ENCODE data around the gene GABBR2.
"Not testable (repeated sequence)": the region's sequence is repeated elsewhere in the genome, so short reads cannot be mapped to it uniquely, and the experiment has no call there.

GABBR2 gene

DNA sequence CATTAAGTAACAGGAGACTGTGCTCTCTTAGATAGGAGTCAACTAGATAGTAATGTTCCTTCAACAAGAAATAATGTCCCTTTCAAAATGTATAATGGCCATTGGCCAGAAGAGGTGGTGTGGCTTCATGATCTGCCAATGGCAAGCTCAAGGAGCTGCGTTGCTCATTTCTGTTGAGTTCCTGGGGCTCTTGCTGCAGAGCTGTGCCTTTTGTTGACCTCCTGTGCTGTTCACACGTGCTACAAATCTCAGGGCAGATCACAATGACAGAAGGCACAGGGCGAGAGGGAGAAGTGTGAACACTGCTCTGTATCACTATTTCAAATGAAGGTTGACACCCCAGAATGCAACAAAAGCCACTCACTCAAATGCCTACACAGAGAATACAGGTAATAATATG lies 437.3 kb downstream of the GABBR2 start:
- no peak for DNase-seq

DNA sequence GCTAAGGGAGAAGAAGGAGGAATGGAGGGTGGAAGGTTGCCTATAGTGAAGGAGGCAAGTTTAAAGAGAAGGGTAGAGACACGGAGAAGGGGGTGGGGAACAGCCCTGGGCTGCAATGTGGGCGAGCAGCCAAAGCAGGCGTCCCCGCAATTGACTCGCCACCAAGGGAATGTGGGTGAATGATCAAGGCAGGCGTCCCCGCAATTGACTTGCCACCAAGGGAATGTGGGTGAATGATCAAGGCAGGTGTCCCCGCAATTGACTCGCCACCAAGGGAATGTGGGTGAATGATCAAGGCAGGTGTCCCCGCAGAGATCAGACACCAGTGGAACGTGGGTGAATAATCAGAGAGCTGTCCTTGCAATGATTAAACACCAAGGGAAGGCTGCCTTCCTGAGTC lies 438.5 kb downstream of the GABBR2 start:
- DNase-seq: not testable (repeated sequence)

DNA sequence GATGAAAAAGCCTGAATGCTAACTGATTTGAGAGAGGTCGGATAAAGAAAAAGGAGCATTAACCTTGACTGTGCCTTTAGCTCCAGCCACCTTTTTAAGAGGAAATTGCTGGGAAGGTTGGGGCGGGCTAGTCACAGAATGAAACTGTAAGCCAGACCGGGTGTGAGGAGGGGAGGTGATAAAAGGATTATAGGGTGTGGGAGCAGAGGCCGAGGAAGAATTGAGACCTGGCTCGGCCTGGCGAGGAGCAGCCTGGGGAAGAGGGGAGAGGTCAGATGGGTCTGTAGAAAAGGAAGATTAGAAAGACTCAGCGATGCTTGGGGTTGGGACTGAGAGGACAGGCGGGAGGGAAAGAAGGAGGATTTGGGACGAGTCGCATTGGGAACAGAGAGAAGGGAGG lies 439.1 kb downstream of the GABBR2 start:
- DNase-seq: not testable (repeated sequence)

DNA sequence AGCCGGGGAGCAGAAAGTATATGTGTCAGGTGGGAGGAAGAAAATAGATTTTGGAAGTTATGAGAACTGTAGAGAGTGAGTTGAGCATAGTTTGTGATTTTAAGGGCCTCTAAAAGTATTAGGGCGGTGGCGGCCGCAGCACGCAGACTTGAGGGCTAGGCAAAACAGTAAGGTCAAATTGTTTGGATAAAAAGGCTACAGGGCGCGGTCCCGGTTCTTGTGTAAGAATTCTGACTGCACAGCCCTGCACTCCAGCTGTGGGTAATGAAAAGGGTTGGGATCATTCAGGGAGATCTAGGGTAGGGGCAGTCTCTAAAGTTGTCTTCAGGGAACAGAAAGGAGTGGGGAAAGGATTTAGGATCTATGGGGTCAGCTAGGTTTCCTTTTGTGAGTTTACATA lies 441.2 kb downstream of the GABBR2 start:
- DNase-seq: not testable (repeated sequence)

DNA sequence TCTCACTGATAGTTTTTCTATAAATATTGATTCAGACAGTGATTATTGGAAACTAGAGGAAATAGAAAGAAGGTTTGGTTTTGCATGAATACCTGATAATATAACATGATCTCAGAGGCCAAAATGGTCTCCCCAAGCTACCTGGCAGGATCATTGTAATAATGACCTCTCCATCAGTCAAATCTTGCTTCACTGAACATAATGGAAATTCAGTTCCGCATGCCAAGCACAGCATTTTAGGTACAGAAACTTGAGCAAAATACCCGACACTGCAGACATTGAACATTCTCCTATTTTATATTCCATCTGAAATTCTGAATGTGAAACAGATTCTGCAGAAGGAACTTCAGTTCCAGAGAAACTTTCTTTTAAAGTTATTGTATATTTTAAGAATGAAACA lies 444.2 kb downstream of the GABBR2 start:
- no peak for DNase-seq

DNA sequence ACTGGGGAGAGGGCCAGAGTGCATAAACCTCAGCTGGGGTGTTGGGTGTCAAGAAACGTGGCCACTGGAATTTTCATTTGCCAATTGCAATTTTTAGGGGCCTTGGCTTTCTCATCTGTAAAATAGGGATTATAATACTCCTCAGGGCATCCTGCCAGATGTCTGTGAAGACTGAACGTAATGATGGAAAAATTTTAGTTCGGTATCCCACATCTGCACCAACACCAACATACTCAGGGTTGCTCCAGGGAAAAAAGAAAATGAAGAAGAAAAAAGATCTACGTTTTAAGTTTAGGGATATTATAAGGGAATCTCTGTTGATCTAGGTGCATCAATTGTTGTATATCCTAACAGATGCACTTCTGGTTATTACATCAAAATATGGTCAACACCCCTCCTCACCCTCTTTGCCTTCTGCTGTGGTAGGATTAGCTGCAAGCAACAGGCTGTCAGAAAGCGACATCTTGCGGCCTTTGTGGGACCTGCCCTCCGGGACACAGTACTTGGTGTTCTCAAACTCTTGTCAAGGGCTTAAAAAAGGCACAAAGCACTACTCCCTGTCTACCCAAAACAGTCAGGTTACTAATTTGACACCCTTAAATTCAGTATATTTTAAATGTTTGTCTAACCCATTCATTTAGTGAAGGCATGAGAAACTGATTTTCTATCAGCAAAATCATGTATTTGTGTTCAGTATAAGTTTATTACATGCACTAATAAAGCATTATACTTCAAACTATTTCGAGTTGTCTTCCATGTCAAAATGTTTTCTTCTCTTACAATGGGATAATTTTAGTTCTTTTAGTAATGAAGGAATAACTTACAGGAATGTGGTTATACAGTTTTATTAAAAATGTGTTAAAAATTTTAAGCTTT lies 445.0 kb downstream of the GABBR2 start:
- DNase-seq: peak; percentile 71 to 78

DNA sequence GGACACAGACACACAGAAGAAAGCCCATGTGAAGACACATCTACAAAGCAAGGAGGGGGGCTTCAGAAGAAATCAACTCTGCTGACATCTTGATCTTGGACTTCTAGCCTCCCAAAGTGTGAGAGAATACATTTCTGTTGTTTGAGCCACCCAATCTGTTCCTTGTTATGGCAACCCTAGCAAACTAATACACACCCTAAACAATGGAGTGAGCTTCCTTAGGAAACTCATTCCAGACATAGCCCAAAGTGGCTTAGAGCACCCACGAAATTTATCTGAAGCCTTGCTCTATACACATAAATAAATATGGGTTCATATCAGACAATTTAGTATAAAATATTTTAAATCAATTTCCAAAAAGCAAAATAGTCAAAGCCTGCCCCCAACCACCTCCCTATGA lies 445.7 kb downstream of the GABBR2 start:
- no peak for DNase-seq

DNA sequence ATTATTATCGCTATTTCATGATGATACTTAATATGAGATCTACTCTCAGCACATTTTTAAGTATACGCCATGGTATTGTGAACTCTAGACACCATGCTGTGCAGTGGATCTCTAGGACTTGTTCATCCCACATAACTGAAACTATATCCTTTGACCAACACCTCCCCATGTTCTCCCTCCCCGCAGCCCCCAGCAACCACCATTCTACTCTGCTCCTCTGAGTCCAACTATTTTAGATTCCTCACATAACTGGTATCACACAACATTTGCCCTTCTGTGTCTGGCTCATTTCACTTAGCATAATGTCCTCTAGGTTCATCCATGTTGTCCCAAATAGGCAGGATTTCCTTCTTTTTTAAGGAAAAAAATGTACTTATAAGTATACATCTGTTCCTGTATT lies 446.7 kb downstream of the GABBR2 start:
- no peak for DNase-seq

DNA sequence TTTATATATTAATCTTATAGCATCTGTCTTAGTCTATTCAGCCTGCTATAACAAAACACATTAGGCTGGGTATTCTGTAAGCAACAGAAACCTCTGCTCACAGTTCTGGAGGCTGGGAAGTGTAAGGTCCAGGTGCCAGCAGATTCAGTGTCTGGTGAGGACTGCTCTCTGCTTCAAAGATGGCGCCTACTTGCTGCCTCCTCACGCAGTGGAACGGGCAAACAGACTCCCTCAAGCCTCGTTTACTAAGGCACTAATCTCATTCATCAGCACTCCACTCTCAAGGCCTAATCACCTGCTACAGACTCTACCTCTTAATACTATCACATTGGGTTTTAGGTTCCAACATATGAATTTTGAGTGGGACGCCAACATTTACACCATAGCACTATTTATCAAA lies 448.1 kb downstream of the GABBR2 start:
- no peak for DNase-seq

DNA sequence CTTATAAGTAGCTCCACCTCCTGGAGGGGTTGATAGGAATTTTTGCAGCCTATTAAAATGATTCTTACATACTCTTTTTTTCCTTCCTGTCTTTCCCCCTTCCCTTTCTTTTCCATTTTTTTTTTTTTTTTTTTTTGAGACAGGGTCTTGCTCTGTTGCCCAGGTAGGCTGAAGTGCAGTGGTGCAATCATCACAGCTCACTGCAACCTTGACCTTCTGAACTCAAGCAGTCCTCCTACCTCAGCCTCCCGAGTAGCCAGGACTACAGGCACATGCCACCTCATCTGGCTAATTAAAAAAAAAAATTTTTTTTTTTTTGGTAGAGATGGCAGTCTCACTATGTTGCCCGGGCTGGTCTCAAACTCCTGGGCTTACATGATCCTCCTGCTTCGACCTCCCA lies 448.9 kb downstream of the GABBR2 start:
- no peak for DNase-seq

DNA sequence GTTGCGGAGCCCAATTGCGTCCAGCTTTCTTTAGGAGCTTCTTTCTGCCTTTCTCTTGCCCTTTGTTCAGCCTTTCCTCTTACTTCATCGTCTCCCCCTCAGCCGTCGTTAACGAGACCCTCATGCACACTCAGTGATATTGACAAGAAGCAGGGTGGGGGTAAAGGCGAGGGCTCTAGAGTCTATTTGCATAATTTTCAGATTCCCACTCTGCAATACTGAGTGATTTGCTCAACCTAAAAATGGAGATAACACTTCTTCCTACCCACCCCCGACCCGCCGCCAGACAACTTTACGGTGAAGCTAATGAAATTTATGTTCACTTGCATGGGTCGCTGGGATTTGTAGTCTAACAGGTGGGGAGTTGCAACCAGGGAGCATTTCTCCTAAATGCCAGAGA lies 452.0 kb downstream of the GABBR2 start:
- peak; percentile 12 to 31 for DNase-seq

DNA sequence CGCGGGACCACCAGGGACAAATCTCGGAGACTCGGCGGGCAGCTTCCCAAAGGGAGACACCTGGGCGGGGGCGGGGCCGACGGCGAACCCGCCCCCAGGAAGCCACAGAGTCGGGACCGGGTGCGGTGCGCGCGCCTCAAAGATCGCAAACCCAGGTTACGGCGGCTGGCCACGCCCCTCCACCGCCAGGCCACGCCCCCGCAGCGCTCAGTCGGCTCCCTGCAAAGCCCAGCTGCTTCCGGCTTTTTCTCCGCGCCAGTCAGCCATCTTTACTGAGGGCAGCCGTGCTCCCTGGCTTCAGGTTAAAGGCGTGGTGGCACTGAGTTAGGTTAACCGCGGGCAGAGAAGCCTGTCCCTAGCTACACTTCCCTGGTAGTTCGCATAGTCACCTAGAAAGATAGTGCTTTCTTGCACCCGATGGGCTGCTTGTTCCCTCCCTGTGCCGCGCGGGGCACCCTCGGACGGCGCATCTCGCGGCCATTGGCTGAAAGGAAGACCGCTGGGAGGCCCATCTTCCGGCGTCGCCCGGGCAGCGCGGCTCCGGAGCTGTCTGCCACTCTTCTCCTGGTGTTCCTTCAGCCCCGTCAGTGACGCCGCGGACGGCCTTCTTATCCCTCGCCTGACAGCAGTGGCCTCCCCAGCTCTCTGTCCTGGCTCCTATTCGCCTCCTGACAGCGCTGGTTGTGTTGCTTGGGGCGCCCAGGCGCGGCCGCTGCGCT lies 453.0 kb downstream of the GABBR2 start, which contains the start of gene TBC1D2:
Gene TBC1D2 (minus strand): TSS at position 72 of the 719 bp plus-strand sequence. CDS start 108 bp downstream, outside the sequence.
- DNase-seq: peak; percentile 96 to 98

DNA sequence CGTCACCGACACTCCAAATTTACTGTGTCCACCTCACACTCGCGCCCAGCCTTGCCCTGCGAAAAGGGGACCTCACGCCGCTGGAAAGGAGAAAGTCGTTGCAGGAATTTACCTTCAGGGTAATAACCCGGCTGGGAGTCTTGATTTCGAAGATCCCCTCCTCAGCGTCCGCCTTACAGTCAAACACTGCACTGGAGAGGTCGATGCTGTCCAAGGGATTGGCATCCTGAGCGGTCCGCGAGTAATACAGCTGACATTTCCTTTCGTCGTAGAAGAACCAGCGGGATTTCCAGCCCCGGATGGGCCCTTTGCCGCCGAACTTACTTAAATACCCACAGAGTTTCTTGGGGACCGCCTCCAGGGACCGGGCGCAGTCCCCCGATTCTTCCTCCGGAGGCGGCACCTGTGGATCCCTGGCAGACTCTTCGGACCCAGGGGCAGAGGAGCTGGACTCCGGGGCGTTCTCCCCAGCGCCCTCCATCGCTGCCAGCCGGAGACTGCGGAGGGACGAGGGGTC lies 453.6 kb downstream of the GABBR2 start:
- no peak for DNase-seq

DNA sequence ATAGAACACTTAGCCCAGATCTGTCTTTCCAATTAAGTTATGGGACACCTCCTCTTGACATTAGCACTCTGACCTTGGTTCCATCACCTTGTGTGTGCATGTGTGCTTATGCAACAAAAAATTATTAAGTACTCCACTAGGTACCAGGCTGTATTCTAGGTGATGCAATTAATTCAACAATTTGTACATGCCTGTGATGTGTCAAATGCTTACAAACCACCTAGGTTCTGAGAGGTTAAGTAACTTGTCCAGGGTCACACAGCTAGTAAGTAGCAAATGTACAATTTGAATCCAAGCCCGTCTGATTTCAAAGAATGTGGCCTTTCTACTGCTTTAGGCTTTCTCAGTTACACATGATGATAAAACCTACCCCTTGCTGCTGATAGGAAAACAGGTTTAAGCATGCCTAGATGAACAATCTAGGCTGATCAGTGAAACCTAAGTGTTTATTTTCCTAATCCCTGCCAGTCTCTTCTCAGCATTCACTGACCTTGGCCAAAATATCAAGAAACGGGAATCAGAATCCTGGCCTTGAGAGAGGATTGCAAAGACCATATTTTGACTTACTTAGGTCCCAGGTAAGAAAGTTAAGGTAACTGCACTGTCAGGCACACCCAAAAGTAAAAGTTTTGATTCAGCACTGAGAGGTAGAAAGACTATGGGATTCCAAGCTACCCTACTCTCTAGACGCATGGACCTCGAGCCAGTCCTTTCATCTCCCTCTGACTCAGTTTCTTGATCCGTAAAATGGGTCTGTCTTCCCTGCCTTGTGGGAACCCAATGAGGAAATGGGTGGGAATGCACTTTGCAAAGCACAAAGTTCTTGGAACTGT lies 454.3 kb downstream of the GABBR2 start:
- DNase-seq: no peak

DNA sequence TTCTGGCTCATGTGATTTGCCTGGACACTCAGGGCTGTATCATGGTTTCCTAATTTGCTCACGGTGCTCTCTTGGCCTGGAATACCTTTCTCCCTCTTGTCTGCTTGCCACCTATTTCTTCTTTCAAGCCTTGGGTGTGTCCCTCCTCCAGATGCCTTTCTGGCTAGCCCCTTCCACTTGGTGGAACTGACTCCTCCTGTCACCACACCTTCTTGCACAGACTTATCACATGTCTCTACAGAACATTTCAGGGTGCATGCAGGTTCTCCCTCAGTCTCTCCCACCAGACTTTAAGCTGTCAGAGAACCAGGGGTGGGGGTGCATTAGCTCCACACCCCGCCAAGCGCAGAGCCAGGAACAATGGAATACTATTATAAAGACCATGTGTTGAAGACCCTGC lies 455.2 kb downstream of the GABBR2 start:
- DNase-seq: no peak

DNA sequence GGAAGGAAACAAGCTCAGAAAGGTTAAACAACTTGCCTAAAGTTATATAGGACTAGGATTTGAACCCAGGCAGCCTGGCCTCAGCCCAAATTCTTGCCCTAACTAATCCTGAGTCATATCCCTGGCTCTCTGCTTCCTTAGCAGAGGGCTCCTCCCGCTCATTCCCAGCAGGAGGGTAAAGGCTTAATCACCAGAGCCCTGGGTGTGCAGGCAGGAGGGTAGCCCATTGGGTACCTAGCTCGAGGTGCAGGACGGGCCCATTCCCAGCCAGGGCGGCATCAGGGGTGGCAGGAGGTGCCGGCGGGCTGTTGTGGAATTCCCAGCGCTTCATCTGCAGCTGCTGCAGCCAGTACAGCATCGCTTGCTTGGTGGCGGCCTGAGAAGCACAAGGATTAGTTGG lies 457.2 kb downstream of the GABBR2 start:
- DNase-seq: no peak

DNA sequence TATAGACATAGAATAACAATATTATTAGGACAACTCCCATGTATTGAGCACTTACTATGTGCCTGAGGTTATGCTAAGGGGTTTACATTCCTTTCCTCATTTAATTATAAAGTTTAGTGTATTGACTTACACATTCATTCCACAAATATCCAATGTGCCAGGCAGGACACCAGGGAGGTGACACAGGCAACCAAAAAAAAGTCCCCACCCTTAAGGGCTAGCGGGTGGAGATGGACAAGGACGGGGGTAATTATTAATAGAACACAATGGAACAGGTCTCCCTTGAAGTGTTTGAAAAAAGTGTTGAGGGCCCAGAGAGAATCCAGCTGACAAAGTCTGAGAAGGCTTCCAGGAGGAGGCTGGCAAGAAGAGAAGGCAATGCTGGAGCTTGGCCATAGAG lies 459.0 kb downstream of the GABBR2 start:
- DNase-seq: no peak

DNA sequence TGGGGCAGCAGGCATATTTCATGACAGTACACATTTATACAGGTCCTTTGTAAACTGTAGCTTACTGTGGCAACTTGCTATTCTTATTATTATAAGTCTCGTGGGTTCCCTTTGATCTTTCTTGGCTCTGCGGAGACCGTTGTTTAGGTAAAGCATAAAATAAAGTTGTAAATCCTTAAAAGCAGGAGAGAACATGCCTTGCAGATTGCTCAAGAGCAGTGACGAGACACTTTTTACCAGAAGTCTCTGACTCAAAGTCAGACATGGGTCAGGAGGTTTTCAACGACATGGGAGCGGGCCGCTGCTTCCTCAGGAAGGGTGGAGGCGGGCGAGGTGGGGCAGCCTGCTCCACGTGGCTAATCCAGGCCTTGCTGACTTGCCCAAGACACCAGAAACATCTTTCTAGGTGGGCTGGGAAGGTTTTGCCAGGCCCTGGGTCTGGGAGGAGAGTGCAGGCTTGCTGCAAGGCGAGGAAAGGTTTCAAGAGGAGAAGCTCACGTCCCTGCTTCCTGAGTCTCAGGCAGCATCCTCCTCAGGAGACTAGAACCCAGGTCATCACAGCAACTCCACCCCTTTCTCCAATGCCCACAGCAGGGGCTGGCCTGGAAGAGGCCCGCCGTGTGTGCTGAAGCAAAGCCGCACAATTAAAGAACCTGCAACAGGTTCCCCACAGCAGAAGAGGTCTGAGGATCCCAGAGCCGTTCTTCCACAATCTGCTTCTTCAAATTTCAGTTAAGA lies 459.8 kb downstream of the GABBR2 start:
- no peak for DNase-seq

DNA sequence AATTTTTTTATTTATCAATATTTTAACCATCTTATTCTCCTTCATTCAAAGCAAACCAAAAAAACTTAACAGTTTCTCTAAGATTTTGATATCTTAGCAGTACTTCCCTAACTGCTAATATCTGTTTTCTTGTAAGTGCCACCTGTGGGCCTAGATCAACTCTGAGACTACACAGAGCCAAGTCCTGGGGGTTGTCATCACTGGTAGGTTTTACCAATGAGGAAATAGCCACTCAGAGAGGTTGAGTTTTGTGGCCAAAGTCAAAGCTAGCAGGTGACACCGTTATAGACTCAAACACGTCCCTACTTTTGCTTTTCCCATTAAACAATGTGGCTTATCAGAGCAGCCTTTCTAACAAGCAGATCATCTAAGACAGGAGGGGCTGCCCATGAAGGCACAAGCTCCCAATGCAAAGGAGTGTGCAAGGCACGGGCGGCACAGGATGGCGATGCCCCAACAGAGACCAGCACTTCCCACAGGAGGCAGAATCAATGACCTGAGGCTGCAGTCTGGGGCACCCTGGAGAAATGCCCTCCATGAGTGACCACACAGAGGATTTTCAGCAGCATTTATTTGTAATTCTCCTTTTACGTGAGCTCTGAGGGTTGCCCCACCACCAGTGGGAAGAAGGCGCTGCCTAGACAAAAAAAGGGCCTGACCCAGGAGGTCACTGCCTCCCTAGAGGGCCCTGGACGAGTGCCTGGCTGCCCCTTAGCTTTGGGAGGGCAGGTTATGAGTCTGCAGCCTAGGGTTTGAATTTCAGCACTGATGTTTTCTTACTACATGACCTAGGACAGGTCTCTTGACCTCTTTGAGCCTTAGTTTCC lies 460.7 kb downstream of the GABBR2 start:
- DNase-seq: no peak

DNA sequence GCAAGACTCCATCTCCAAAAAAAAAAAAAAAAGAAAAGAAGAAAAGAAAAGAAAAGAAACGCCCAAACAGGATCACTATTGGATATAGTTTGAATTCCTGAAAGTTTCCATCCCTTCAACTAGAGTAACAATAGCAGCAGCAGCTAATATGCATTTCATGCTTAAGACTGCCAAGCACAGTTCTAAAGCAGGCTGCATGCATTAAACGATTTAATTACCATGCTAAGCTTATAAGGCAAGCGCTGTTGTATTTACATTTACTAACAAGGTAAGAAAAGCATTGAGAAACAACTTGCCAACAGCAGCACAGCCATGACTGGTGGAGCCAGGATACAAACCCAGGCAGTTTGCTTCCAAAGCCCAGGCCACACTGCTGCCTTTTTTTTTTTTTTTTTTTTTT lies 466.3 kb downstream of the GABBR2 start:
- no peak for DNase-seq

Measured in stimulated activated CD4-positive, alpha-beta T cell treated with anti-CD3 and anti-CD28 coated beads, Interleukin-4, amount 100 ng/mL, for 4 hours (primary cell).